Activated effector memory CD4-positive, alpha-beta T cell treated with Interleukin-2 at 50 U/mL for 16 hours (primary cell): Measurements from ENCODE around the gene TEX29.

Experiments used
- DNase-seq: peaks from one replicate; pipeline ENCODE4 v3.0.0-alpha.2; 2020

The TEX29 gene

DNA sequence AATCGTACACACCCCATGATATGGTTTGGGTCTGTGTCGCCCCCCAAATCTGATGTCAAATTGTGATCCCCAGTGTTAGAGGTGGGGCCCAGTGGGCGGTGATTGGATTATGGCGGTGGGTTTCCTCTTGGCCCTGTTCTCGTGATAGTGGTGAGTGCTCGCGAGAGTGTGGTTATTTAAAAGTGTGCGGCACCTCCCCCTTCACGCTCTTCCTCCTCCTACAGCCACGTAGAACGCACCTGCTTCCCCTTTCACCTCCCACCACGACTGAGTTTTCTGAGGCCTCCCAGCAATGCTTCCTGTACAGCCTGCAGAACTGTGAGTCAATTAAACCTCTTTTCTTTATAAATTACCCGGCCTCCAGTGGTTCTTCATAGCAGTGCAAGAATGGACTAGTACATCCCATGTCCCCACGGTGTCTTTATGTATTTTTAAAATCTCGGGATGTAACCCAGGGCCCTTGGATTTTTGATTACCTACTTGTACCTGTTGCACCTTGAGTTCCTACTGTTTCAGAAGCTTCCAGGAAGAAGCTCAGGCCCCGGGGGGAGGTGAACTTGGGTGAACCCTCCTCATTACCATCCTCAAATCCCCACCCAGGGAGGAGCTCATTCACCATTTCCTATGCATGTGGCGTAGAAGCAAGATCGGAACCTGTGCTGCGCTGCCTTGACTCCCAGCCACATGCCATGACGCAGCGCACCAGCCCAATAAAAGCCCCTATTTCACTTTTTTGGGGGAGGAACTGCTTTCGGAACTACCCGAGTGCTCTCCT is 52.4 kb downstream of the TEX29 start:
- no peak for DNase-seq

DNA sequence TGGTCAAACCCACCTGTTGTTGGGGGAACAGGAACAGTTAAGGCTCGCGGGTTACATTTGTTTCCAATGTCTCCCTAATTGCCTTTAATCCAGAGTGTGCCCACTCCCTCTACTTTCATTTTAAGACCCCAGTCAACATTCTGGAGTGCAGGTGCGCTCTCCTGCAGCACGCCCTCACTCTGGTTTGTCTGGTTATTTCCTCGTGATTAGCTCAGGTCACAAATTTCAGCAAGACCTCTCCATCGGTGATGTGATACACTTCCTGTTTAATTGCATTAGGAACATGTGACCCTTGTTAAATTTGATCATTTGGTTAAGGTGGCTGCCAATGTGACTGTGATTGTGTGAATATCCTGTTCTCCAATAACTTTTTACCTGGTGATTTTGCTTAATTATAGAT is 53.0 kb downstream of the TEX29 start:
- DNase-seq: no peak

DNA sequence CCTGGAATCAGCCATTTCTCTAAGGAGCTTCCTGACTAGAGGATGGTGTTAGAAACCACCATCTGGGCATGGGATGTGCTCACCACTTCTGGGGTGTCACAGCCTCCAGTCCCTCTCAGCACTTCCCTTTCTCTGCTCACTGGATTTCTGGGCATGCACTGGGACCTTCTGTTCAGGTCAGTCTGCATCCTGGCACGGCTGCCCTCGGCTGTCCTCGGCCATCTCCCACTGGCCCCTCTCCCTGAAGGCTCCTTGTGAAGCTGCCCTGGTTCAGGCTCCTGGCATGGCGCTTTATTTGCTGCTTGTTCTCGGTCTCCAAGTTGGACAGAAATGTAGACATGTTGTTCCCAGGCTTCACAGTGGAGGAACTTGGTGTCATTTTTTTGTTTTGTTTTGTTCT is 60.0 kb downstream of the TEX29 start:
- DNase-seq: no peak

DNA sequence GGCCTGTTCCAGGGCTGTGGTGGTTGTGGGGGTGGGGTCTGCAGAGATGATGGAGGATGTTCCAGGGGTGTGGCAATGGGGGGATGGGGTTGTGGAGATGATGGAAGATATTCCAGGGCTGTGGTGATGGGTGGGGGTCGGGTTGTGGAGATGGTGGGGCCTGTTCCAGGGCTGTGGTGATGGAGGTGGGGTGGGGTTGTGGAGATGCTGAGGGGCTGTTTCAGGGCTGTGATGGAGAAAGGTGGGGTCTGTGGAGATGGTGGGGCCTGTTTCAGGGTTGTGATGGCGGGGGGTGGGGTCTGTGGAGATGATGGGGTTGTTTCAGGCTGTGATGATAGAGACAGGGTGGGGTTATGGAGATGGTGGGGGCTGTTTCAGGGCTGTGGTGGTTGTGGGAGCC is 62.0 kb downstream of the TEX29 start:
- no peak for DNase-seq

DNA sequence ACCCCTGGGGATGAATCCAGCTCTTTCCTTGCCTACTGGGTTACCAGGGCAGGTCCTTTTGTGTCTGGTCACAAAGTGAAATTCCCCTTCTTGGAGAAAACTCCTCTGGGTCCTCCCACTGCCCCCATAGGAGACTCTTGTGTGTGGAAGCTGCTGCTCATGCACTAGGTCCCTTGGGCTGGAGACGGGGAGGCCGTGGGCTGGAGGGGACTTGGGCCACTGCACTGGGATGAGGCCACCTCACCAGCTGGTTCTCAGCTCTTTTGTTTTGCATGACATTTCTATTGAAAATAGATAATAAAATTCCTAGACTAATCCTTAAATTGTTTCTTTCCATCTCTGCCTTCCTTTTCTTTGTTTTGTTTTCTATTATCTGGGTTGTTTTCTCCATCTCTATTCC is 62.4 kb downstream of the TEX29 start:
- DNase-seq: no peak

DNA sequence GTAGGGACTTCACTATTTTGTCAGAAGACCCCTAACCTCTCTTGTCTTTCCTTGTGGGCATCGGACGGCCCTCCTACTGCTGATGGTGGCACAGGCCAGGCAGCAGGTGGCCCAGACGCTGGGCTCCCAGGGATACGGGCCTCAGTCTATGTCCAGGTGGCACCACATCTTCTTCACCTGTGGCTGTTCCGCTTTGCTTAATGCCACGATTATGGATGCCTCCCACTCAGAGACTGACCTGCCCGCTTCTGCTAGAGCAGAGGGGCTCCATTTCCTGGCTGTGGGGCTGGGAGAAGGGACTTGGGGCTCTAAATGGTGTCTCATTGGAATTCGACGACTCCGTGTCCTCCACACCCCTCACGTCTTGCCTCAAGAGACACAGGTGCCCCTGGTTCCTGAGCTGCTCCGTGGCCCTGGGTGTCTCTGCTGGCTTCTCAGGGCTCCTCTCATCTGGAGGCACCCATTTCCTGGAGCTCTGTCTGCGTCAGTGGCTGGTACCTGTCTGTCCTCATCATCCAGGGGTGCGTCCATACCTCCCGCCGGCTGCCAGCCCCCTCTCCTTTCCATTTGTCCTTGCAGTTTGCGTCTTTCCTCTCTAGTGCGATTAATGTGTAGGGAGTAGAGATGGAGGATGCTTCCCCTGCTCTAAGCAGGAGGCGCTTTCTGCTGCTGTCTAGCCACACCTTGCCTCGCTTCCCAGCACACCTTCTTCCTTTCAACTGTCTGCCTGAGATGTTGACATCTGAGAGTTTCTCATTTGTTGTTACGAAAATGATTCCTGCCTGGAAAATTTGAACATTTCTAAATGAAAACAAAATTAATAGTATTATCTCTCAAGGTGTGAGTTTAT is 63.4 kb downstream of the TEX29 start:
- DNase-seq: no peak

DNA sequence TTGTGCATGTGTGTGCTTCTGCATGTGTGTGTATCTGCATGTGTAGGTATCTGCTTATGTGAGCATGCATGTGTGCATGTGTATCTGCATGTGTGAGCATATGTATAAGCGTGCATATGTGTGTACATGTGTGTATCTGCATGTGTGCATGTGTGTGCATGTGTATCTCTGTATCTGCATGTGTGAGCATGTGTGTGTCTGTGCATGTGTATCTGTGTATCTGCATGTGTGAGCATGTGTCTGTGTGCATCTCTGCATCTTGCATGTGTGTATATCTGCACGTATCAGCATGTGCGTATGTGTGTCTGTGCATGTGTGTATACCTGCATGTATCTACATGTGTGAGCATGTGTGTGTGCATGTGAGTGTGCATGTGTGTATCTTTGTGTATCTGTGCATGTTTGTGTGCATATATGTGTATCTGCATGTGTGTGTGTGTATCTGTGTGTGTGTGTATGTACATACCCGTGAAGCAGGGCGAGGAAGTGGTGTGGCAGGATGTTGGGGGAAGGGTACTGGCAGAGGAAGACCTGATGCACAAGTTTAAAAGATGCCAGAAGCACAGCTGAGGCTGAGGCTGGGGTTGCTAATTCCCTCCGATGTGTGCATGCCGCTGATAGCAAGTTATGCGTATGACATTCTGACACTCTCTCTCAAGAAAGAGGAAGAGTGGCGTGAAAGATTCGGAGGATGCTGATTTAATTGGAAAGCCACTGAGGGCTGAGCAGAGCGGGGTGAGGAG is 64.2 kb downstream of the TEX29 start:
- DNase-seq: no peak

DNA sequence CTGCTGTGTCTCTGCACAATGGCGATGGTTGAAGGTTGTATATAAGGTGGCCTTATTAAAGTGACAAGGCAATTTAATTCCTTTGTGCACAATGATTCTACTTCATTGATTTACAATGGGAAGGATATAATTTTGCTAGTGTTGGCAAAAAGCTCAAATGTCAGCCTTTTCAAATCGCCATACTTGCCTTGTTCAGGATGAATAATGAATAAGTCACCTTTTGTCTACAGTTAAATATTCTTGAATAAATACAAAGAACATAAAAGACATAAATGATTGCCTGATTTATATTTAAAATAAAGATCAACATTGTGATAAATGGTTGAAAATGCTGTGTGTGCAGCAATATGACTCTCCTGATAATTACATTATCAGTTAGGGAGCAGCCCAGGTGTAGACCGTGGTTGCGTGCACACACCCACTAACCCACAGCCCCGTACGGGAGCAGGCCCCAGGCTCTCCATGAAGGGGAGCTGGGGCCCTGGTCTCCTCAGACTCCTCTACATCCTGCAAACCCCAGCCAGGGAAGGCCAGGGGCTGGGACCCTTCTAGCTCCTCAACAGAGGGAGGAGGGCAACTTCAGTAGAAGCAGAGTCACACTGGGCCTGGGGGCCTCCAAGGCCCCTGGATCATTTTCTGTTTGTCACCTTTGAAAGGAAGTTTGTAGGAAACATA is 64.9 kb downstream of the TEX29 start:
- DNase-seq: no peak

DNA sequence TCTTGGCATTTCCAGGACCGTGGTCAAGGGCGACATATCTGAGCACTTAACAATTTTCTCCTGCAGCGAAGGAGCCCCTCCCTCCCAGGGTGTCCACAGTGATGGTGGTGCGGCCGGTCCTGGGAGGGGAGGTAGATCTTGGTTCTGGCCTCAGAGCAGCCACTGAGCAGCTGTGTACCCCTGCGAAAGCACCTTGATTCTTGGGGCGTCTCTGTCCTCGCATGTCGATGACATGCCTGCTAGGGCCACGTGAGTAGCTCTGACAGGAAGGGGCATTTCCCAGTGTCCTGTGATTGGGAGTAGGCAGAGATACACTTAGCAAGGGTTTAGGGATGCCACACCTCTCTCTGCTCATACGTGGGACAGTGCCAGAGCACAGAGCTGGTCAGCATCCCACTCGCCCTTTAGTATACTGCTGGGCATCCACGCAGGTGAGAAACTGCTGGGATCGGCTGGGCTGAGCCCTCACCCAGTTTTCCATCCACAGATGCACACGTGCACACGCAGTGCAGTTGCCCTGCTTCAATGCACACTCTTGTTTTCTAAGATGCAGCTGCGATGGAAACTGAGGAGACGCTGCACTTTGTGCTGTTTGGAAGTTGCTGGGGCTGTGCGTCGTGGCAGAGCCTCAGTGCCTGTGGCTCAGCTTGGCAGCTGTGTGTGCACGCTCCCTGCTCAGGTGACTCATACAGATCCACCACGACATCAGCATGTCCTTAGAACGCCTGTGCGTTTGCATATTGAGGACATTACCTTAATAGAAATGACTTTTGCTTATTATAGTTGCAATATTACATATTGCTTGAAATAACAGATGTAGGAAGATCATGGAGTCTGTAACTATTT is 66.8 kb downstream of the TEX29 start:
- DNase-seq: no peak

DNA sequence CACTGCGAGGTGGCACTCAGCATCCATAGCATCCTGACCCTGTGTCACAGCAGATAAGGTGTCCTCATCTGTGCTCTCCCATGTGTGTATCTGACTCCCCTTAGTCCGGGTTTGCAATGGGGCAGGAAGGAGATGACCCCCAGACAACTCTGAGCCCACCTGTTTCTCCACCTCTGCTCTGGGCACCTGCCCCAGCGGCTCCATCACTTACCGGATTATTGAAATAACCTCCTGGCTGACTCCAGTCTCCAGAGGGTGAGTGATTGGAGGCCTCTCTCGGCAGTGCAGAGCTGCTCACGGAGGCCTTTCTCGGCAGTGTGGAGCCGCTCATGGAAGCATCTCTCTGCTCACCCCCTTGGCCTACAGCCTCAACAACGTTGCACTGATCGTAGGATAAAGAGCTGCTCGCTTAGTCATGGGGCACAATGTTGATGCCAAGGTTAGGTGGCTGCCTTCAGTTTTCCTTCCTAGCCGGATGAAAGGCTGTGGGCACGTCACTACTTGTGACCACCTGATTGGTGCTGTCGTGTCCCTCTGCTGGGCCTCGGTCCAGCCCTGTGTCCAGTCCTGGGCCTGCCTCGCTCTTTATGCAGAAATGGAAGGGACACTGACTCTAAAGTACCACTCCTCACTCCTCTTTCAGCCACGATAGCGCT is 67.6 kb downstream of the TEX29 start:
- DNase-seq: no peak

DNA sequence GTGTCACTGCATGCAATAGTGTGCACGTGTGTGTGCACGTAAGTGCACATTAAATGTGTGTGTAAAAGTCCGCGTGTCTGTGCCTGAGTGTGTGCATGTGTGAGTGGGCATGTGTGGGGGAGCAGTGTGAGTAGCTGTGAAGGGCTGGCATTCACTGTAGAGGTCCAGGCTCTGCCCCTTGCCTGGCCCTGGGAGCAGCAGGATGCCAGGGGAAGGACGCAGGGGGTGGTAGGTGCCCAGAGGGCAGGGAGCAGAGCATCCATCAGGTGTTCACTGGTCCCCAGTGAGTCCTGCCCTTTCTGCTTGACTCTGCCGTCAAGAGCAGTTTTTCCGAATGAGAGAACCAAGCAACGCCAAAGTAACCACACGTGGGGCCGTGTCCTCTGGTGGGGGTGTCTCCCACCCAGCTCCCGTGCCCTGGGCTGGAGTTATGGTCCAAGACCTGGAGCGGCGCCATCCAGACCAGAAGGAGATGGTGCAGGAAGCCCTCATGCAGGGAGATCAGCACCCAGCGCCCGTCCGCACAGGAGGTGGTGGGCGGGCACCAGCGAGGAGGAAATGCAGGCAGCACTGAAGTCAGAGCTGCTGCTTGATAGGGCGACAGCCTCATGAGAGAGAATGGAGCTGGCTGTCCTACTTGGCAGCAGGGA is 68.5 kb downstream of the TEX29 start:
- no peak for DNase-seq

DNA sequence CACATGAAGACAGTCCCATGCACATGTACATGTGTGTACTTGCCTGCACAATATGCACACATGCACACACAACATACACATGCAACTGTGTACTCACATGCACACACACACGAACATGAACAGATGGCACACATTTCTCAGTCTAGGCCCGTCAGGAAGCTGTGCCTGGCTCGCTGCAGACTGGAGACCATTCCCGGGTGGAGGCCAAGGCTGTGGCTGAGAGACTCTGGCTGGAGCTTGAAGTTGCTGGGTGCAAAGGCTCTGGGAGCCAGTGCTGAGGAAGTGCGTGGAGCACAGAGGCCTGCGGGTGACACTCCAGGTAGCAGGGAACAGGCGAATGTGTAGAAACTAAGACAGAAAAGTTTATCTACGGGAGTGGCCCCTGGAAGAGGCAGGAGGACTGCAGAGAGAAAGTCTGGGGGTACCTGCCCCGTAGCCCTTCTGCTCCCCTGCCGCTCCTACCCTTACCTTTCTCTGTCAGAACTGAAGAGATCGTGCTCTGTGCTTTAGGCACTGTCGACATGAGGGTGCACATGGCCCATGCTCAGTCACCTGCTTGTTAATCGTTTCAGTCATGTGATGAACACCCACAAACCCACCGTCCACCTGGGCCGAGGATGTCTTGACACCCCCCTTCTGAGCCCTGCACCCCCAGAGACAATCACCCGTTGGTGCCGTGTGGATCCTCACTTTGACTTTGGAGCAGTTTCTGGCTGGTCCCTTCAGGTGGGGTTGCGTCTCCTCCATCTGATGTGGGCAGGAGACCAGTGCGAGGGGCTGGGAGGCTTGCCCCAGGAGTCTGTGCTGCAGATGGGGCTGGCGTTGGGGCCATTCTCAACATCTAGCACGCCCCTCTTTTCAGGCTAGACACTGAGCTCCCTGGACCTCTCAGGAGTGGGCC is 69.4 kb downstream of the TEX29 start:
- DNase-seq: no peak

DNA sequence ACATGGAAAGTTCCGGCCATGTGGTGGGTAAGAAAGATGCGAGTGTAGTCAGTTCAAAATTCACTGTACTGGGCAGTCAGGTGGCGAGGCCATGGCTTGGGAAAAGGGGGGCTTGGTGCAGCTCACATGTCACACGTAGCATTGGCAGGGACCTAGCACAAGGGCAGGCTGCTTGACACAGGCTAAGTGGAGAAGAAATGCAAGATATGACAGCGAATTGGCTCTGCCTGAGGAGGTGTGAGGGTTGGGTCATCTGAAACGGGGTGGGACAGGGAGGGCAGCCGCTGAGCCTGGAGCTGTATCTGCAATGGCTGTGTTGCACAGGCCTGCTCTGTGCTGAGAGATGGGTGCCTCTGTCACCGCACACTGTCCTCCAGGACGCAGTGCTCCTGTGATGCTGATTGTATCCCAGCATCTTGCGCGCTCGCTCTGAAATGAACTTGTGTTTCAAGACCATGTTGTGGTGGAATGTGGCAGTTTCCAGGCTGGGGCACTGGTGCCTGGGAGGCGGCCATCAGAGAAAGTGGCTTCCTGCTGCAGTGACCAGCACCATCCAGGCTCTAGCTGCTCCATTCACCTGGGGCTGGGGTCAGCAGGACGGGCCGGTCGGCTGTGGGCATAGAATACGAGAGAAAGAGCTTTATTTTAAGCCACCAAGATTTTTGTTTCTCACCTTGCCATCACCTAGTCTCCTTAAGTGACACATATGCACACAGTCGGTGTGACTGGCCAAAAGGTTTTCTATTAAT is 70.3 kb downstream of the TEX29 start:
- no peak for DNase-seq

DNA sequence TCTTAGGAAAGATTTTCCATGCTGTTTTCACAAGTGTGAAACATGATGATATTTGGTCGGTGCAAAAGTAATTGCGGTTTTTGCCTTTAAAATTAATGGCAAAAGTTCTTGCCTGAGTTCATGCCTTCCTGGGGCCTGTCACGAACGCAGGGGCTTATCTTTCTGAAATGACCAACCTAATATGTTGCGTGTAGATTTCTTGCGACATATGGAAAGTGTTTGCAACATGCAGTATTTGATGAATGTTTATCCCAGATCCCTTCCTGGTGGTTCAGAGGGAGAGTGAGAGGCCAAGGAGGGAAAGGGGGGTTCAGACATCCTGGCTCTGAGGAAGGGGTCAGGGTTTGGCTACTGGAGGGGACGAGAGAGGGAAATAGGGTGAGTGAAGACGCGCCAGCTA is 72.0 kb downstream of the TEX29 start:
- no peak for DNase-seq

DNA sequence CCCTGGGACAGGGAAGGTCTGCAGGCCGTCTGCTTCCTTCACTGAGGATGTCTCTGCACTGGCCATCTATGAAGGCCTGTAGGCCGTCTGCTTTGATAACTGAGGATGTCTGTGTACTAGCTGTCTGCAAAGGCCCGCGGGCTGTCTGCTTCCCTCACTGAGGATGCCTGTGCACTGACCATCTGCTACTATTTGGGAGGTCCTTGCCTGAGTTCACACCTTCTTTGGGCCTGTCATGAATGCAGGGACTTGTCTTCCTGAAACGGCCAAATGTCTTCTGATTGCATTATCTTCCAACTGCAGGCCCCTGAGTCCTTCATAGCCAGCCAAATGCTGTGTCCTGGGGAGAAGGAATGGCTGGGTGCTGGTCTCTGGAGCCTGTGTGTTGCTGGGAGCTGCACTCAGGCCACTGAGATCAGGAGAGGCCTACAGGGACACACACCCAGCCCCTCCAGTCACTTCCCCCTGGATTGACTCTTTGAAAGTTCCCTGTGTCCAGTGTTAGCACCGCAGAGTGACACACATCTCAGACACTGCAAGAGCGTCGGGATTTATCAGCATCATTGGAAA is 72.9 kb downstream of the TEX29 start:
- no peak for DNase-seq
